NCI-H187 (cell line): ENCODE results near the gene LCE7A.

Experiments used
- DNase-seq, 2 experiments: peaks; one replicate each; lab custom pipeline; 2025; lab: John Stamatoyannopoulos, UW

The LCE7A gene

GRCh38 chr1:152880316-152880715 lies 20.5 kb downstream of the LCE7A start:
- no peak for DNase-seq

DNA sequence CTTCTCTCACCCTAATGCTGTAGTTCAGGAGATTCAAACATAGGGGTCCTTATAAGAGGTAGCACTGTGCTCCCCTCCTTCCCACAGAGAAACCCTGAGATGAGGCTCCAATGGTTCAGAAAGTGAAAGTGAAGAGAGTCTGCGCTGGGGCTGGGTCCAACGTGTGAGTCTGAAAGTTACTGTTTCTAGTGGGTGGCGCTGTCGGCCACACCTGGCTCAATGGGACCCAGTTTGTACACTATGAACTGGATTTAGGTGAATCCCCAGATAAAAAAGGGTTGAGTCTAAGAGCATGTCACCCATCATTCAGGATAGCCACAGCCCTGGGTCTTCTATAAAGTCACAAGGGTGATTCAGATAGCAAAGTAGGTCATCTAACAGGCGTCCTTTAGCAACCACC lies 21.1 kb downstream of the LCE7A start:
- DNase-seq = no peak

- no peak for DNase-seq
Measured at GRCh38 chr1:152884085-152884484, 24.3 kb downstream of the LCE7A start.

DNA sequence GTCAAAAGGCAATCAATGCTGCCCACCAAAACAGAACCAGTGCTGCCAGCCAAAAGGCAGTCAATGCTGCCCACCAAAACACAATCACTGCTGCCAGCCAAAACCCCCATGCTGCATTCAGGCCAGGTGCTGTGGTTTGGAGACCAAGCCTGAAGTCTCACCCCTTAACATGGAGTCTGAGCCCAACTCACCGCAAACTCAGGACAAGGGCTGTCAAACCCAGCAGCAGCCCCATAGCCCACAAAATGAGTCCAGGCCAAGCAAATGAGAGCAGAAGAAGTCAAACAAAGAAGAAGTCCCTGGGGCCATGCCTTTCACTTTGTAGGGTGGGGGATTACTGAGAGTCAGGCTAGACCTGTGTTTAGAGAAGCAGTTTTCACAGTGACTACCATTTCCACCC lies 24.7 kb downstream of the LCE7A start:
- DNase-seq = no peak

- DNase-seq = no peak
Measured at GRCh38 chr1:152884966-152885624, 25.3 kb downstream of the LCE7A start.

DNA sequence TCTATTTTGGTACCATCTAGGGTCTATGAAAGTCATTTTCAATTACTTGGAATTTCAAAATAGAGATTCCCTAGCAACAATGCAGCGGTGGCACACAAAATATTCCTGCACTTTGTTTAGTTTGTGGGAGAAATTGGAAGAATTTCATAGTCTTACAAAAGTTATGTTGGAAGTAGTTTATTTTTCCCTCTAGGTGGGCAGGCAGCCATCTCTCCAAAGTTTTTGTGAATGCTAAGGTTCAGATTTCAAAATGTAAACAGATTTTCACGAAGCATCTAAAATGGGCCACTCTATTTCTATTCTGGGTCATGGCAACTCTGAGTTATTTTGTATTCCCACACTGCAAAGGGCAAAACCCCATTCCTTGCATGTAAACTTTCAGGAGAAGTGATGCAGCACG lies 26.3 kb downstream of the LCE7A start:
- no peak for DNase-seq

DNA sequence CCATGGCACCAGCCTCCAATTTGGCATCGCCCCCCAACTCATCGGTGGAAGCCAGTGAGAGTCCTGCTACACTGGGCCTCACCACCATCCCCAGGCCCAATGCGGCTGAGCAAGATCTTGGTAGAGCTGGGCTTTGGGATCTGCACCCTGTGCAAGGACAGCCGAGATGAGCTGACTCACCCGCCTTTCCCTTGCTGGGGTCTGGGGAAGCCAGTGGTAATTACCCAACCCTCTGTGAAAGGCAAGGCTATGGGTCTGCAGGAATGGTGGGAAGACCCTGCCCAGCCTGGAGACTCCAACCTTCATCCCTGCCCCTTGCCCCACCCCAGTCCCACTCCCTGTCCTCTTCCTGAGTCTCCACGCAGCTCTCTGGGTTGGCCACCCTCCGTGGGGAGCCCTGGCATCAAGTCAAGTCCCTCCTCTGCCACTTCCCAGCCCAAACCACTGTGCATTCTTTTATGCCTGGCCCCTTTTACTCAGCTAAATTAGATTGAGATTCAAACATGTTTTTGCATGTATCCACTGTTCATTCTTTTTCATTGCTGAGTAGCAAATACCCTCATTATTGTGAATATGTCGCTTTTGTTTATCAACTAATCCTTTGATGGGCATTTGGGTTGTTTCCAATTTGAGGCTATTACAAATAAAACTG lies 27.1 kb downstream of the LCE7A start:
- no peak for DNase-seq

DNA sequence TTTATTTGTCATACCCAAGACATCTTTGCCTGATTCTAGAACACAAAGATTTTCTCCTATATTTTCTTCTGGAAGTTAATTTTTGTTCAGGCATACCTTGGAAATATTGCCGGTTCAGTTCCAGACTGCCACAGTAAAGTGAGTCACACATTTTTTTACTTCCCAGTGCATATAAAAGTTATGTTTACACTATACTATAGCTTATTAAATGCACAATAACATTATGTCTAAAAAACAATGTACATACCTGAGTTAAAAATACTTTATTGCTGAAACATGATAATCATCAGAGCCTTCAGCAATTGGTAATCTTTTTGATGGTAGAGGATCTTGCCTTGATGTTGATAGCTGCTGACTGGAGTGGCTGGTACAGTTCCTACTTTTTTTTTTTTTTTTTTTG lies 28.3 kb downstream of the LCE7A start:
- DNase-seq = no peak

DNA sequence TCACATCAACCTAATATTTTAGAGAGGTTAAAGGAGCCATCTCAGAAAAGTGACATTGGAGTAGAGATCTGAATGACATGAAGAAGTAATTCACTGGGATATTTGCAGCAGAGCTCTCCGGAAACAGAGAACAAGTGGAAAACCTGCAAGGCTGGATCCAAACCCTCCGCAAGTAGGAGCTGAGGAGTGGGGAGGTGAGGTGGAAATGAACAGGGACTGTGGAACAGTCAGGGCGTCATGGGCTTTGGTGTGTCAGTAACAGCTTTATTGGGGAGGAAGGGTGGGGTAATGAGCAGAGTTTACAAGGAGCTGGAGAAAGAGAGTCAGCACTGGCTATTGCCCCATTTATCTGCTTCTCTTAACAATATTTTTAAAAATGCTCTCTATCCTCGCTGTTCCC lies 39.2 kb downstream of the LCE7A start:
- no peak for DNase-seq

DNA sequence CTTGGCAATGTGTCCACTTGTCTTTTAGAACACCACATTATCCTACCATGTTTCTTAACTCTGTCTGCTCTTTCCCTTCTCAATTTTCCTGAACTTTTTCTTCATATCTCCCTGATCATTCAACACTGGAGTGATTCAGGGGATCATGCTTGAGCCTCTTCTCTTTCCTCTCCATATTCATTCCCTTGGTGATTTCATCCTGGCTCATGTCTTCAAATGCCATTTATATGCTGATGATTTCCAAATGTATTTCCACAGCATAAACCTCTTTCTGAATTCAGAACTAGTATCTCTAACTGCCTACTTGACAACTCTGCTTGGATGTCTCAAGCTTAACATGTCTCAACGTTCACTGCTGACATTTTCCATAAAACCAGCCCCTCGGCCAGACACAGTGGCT lies 40.1 kb downstream of the LCE7A start:
- no peak for DNase-seq

- DNase-seq = no peak
Measured at GRCh38 chr1:152901631-152902030, 41.8 kb downstream of the LCE7A start.

DNA sequence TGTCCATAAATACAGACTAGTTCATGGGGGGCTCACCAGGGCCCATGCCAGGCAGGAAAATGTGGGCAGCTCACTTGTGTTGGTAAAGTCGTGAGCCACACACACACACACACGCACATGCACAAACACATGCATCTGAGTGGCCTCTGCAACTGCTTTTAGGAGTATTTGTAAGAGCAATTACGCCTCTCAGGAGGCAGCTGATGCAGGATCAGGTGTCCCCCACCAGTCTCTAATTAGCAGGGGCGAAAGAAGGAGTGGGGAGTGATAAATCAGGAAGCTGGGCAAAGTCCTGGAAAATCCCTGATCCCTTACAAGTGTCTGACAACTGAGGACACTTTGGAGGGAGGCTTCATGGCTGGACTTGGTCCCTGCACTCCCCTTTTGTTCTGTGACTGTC lies 42.8 kb downstream of the LCE7A start:
- peak; percentile 85 to 87 for DNase-seq

GRCh38 chr1:152904688-152905440 lies 45.1 kb downstream of the LCE7A start:
- DNase-seq = no peak

DNA sequence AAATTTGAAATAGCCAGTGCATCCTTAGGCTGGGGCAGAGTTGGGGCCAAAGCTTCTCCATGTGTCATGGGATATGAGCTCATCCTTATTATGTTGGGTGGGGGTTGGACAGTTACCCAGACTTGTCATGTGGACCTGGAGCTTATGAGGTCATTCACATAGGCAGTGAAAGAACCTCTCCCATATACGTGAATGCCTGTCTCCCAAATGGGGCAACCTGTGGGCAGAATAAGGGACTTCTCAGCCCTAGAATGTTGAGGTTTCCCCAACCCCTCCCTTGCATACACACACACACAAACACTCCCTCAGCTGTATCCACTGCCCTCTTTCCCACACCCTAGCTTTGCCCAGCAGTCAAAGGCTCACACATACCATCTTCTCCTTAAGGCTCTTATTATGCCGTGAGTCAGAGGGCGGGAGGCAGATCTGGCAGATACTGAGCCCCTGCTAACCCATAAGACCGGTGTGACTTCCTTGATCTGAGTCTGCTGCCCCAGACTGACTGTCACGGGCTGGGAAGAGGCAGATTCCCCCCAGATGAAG lies 46.3 kb downstream of the LCE7A start:
- no peak for DNase-seq

DNA sequence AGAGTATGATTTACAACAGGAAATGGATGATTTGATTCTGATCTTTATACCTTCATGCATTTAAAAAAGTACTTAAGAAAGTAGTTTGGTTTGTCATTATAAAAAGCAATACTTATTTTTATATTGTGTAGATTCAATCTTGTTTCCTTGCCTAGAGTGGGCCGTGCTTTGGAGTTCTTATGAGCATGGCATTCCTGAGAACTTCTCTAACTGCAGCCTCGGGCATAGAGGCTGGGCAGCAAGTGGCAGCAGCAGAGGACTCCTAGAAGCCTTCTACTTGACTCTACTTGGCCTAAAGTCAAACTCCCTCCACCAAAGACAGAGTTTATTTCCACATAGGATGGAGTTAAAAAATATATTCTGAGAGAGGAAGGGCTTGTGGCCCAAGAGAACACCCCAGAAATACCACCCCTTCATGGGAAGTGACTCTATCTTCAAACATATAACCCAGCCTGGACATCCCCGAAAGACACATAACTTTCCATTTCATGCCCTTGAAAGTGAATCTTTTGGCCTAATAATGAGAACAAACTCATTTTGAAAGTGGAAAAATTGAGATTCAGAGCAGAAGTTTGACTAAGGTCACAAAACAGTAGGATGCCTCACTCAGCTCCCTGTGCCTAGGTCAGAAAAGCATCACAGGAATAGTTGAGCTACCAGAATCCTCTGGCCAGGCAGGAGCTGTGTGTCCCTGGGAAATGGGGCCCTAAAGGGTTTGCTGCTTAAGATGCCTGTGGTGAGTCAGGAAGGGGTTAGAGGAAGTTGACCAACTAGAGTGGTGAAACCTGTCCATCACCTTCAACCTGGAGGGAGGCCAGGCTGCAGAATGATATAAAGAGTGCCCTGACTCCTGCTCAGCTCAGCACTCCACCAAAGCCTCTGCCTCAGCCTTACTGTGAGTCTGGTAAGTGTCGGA lies 48.1 kb downstream of the LCE7A start, which contains the start of gene IVL:
Gene IVL, plus strand, starts transcription at position 861 of the 916 bp plus-strand sequence. CDS start 1,252 bp downstream, outside the sequence.
- DNase-seq = no peak

GRCh38 chr1:152909206-152909605 lies 49.4 kb downstream of the LCE7A start:
- DNase-seq = no peak
